Smooth muscle cell of the brain vasculature (primary cell): ENCODE data around the gene GSTM2.
A peak's percentile ranks its signal among the peaks of the same experiment; 100 is the strongest.
"Not testable (repeated sequence)": the region's sequence is repeated elsewhere in the genome, so short reads cannot be mapped to it uniquely, and the experiment has no call there.

ENCODE experiments used
- DNase-seq: peaks from one replicate; pipeline ENCODE4 v3.0.0-alpha.2; 2012; ENCODE audit warnings: low read depth, low spot score

The GSTM2 gene

DNA sequence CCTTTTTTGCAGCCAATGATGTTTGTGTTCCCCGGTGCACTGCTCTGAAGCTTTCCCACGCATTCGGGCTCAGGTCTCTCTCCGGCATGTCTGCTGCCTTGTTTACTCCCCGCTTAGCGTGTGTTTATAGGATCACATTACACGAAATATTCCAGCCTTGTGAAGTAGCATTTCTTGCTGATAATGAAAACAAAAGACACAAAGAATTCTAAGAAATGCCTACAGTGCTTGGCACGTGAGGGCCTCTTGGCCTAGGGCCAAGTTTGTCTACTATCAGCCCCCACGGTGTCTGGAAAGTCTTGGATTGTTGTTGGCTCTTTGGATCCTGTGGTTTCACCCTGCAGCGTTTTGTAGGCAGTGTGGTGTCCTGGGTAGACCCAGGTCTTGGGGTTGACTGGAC, 23.2 kb upstream of the GSTM2 start:
- DNase-seq: peak; percentile 62

DNA sequence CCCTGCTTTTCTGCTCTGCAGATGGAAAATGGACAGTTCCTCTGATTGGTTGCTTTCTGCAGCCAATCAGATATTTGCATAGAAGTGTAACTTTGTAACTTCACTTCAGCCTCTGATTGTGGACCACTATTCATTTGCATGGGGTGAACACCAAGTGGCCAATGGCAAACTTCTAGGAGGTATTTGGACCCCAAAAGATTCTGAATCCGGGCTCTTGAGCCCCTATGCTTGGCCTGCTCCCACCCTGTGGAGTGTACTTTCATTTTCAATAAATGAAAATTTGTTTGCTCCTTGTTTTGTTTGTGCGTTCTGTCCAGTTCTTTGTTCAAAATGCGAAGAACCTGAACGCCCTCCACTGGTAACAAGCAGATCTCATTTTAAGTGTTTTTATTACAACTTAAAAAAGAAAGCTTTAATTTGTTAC, 18.4 kb upstream of the GSTM2 start:
- no peak for DNase-seq

DNA sequence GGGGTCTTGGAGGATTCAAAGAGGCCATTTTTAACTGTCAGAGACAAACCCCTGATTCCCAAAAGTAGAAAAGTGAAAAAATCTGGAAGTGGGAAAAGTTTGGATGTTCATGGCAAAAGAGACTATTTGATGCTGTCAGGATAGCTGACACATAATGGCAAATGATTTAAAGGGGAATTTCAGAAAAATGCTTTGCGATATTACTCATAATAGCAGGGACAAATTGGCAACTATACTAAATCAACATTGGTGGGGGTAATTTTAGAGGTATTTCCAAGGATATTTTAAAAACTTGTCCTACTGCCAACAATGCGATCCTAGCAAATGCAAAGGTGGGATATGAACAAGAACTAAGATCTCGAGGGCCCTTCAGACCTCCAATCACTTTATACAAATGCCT, 17.2 kb upstream of the GSTM2 start:
- DNase-seq: no peak

DNA sequence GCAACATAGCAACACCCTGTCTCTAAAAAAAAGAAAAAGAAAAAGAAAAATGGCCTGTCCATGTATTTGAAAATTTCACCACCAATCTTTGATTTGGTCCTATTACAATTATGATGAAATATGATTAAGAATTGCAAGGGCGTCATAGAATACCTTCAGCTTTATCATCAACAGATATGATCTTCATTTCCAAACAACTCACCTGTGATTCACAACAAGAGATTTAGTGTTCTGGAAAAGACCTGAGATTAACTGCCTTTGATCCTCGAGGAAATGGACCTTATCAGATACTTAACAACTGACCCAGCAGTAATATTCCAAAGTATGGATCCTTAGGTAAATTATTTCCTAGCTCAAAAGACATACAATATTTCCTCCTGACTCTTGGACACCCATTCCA, 15.5 kb upstream of the GSTM2 start:
- DNase-seq: no peak

DNA sequence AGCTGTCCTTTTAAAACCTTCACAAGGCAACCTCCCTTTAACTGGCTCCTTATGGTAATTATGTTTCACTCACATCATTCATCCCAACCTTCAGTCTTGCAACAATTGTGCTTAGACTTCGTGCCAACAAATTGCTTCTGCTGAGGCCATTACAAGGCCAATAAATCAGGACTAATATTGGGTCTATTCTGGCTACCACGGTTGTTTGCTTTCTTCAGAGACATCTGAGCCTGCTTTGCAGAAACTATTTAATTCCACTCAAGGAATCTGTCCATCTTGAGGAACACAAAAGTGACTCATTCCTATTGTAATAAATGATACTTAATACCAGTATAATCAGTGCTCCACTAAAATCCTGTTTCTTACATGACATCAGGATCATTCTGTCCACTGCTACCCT, 14.6 kb upstream of the GSTM2 start:
- no peak for DNase-seq

DNA sequence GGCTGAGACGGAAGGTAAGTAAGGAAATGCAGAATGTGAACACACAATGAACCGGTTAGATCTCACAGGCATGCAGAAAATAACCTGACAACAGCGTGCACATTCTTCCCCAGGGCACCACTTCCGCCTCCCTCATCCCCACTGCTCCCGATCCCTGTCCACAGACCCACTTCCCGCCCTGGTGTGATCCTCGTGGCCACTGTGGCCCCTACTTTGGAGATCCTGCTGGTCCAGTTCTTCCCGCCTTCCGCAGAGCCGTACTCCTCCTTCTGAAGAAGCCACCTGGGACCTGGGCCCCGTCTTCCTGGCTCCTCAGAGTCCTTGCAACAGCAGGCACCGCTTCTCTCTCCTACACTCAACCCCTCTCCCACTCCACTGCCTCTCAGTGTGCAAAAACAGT, 13.3 kb upstream of the GSTM2 start:
- no peak for DNase-seq

DNA sequence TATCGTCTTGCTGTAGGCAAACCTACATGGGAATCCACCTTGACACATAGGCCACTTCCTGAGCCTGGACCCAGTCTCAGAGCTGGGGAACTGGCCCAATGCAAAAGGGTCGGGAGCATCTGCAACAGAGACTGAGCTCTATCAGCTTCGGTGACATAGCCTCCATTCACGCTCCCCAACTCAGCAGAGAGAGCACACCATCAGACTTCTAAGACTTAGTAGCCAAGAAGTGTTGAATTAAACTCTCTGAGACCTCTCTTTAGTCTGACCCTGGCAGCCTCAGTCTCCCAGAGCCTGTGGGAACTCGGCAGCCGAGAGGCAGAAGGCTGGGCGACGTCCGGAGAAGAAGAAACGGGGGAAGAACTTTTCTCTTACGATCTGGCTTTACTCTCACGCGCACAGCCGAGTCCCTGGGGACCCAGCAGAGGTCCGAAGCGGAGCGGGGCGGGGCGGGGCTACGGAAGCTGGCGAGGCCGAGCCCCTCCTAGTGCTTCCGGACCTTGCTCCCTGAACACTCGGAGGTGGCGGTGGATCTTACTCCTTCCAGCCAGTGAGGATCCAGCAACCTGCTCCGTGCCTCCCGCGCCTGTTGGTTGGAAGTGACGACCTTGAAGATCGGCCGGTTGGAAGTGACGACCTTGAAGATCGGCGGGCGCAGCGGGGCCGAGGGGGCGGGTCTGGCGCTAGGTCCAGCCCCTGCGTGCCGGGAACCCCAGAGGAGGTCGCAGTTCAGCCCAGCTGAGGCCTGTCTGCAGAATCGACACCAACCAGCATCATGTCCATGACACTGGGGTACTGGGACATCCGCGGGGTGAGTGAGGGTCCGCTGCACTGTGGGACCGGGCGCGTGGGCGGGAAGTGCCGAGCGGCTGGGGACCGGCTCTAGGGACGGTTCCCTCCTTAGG, 12.0 kb upstream of the GSTM2 start, which contains the start of gene GSTM4:
Gene GSTM4, plus strand, starts transcription at position 485 of the 905 bp plus-strand sequence. Its CDS starts 291 bp downstream, at position 776.
- peak; percentile 26 for DNase-seq

DNA sequence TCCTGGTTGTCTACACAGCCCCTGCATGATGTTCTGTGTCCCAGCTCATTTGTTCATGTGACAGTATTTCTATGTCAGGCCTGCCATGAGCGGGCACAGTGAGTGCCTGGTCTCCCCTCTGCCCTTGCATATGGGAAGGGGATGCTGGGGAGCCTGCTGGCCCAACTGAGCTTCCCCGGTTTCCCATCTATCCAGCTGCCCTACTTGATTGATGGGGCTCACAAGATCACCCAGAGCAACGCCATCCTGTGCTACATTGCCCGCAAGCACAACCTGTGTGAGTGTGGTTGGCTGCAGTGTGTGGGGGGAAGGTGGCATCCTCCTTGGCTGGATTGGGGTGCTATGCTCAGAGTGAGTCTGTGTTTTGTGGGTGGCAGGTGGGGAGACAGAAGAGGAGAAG, 10.5 kb upstream of the GSTM2 start:
- no peak for DNase-seq

DNA sequence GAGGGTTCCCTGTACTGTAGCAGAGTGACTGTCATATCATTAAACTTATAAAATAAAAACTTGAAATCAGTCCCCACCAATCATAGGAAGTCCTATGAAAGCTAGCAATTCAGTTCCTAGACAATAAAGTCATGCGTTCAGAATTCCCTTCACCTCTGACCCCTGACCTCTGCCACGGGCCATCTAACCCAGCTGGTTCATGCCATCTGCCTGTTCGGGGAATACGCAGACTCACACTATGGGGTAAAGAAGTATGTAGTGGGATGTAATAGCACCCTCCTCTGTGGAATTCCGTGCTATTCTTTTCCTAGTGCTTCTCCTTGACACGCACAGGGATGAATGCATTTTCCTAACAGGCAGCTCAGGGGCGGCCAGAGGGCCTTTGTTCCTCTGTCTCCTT, 9.9 kb upstream of the GSTM2 start:
- DNase-seq: no peak

DNA sequence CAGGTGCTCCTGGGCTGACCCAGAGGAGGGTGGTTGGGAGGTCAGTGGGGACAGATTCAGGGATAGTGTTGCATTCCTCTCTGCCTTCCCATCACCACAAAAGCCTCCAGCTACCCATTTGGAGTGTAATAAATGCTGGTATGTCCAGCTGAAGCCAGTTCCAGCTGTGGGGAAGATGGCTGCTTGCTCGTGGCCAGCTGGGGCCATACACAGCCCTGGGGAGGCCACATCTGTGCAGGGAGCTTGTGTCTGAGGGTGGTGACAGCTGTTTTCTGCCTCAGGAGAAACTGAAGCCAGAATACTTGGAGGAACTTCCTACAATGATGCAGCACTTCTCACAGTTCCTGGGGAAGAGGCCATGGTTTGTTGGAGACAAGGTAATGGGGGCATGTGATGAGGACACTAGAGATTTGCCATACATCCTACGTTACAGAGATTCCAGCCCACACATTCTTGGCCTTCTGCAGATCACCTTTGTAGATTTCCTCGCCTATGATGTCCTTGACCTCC, 9.3 kb upstream of the GSTM2 start:
- no peak for DNase-seq

DNA sequence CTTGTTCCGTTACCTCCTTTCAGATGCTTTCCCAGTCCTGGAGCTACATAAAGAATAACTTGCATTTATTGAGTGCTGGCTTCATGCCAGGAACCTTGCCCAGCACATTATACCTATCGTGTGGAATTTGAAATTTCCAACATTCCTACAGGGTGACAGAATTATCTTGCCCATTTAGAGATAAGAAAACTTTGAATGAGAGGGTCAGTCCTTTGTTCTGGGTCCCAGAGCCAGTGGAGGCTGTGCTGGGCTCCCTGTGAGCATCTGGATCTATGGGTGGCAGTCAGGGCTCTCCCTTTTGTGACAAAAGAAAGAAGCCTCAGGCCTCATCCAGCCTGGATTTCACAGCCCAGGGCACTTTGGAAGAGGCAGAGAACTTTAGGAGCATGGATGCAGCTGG, 8.7 kb upstream of the GSTM2 start:
- no peak for DNase-seq

DNA sequence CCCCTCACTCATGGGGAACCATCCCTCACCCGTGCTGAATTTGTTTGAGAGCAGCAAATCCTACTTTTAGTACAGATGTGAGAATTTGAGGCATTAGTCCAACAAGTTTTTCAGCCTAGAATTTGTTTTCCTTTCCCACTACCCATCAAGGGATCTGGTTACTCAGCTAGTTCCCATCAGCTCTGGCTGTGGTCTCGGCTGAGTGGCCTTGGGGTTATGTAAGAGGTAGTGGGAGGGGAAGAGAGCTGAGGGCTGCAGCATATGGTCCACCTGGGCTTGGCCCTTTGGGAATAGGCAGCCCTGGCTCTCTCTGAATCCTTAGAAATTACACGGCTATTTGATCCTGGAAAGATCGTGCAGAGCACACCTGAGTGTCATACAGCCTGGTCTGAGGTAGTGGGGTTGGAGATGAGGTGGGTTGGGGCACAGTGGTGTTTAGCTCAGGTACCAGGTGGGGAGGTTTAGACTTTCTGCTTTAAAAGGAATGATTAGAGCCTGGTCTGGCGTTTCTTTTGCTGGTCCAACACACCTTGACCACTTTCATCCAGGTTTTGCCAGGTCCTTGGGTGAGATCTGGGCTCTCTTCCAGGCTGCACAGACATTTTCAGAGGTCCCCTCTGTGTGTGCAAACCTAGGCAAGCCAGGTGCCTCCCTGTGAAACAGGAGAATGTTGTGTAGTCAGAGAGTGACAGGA, 7.7 kb upstream of the GSTM2 start:
- DNase-seq: no peak

DNA sequence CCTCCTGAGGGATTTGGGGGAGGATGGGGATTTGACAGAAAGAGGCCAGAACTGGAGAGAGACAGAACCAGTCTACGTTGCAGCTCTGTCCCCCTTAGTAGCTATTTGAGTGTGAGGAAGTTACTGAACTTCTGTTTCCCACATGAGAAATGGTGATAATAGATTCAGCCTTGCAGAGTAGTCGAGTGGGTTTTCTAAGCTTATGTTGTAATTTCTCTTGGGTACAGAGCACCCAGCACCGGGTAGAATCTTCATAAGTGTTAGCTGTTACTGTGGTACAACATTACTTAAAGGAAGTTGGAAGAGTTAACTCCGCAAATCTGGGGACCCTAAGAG, 7.2 kb upstream of the GSTM2 start:
- DNase-seq: not testable (repeated sequence)

DNA sequence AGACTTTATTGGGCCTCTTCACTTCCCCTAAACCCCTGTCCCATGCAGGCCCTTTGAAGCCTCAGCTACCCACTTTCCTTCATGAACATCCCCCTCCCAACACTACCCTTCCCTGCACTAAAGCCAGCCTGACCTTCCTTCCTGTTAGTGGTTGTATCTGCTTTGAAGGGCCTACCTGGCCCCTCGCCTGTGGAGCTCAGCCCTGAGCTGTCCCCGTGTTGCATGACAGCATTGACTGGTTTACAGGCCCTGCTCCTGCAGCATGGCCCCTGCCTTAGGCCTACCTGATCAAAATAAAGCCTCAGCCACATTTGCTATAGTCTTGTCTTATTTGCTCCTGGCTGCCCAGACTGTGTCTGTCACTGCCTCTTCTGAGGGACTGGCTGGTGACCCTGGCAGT, 6.5 kb upstream of the GSTM2 start:
- DNase-seq: no peak

DNA sequence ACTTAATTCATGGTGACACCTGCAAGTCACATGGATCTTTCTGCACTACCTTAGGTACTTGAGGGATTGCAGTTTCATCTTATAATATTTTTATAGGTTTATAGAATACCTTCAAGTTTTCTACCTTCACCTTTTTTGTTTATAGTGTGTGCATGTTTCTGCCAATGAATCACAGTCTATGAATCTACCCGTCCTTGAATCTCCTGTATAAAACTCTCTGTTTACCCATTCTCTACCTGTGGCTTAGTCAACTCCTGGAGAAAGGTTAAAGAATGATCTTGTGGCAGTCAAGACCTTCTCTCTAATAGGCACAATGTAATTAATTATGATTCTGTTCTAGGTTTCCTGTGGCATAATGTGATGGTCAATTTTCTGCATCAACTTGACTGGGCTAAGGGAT, 3.2 kb upstream of the GSTM2 start:
- no peak for DNase-seq

DNA sequence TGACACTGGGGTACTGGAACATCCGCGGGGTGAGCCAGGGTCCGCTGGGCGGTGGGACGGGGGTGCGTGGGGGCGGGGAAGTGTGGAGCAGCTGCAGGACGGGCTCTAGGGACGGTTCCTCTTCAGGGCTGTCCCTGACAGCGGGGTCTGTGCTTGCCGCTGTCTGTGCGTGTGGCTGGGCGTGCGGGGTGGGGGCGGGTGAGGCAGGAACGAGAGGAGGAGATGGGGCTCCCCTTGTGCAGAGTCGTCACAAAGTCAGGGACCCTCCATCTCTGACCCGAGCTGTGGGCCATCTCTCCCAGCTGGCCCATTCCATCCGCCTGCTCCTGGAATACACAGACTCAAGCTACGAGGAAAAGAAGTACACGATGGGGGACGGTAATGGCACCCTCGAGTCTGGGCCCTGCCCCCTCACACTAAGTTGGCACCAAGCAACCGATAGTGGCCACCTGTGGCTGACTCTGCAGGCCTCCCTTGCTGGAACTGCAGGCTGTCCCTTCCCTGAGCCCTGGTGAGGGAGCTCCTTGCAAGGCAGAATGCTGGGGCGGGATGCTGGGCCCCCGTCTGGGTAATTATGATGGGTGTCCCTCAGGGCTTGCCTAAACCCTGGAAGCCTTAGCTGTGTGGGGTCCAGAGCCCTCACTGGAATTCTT, 392 bp downstream of the GSTM2 start:
- no peak for DNase-seq

DNA sequence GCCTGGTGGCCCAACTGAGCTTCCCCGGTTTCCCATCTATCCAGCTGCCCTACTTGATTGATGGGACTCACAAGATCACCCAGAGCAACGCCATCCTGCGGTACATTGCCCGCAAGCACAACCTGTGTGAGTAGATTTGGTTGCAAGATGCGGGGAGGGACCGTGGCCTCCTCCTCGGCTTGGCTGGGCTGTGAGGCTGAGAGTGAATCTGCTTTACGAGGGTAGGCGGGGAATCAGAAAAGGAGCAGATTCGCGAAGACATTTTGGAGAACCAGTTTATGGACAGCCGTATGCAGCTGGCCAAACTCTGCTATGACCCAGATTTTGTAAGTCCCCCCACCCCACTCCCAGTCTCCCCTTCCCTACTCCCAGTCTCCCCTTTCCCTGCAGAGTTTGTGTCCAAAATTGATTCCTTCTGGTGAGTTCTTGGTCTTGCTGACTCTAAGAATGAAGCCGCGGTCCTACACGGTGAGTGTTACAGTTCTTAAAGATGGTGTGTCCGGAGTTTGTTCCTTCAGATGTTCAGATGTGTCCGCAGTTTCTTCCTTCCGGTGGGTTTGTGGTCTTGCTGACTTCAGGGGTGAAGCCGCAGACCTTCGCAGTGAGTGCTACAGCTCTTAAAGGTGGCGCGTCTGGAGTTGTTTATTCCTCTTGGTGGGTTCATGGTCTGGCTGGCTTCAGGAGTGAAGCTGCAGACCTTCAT, 1.5 kb downstream of the GSTM2 start:
- no peak for DNase-seq

DNA sequence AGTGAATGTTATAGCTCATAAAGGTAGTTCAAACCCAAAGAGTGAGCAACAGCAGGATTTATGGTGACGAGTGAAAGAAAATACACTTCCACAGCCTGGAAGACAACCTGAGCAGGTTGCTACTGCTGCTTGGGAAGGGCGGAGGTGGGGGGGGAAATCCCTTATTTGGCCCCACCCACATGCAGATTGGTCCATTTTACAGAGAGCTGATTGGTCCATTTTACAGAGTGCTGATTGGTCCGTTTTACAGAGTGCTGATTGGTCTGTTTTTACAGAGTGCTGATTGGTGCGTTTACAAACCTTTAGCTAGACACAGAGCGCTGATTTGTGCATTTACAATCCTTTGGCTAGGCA, 2.1 kb downstream of the GSTM2 start:
- DNase-seq: not testable (repeated sequence)

DNA sequence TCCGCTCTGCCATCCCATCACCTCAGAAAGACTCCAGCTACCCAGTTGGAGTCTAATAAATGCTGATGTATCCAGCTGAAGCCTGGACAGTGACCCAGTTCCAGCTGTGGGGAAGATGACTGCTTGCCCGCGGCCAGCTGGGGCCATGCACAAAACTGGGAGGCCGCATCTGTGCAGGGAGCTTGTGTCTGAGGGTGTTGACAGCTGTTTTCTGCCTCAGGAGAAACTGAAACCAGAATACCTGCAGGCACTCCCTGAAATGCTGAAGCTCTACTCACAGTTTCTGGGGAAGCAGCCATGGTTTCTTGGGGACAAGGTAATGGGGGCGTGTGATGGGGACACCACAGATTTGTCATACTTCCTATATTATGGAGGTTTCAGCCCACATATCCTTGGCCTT, 3.2 kb downstream of the GSTM2 start:
- no peak for DNase-seq

DNA sequence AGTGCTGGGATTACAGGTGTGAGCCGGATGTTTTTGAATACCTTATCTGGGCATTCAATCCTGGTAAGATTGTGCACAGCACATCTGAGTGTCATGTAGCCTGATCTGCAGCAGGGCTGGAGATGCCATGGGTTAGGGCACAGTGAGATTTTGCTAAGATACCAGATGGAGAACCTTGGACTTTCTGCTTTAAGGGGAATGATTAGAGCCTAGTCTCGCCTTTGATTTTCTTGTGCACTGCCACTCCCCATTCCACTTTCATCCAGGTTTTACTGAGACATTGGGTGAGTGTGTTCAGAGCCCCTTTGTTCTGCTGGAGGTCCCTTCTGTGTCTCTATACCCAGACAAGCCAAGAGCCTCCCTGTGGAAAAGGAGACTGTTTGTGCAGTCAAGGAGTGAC, 6.0 kb downstream of the GSTM2 start:
- DNase-seq: not testable (repeated sequence)

DNA sequence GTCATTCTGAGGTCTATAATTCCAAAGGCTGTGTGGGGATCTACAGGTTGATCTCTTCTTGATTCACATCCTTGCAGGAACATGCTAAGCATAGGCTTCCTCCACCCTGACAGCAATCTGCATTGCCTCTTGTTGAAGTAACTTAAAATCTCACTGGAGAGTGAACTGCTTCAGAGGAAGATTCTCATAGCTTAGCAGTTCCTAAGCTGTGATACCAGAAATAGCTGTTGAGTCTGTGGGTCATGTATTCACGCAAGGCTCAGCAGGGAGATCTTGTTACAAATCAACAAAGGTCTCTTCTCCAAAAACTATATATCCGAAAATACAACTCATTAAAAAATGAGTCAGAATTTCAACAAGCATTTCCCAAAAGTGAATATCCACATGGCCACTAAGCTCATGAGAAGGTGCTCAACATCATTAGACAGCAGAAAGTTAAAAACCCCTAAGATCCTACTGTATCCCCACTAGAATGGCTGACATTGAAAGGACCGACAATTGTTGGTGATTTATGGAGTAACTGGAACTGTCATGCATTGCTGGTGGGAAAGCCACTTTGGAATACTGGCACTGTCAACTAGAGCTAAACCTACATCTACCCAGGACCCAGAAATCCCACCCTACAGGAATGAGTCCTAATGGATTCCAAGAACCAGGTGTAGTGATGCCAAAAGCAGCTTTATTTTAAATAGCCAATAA, 9.0 kb downstream of the GSTM2 start:
- not testable (repeated sequence) for DNase-seq
